Measurements from ENCODE around the gene SAMM50.
A peak's percentile ranks its signal among the peaks of the same experiment; 100 is the strongest.

The SAMM50 gene

GRCh38 chr22:43983808-43984207 is 28.6 kb downstream of the SAMM50 start:
- H3K27me3 Mint-ChIP-seq: no peaks in the 10 kb centered on the region
- H3K4me3 Mint-ChIP-seq: no peak overlapping the region
- H3K4me1 Mint-ChIP-seq (ENCODE audit: low read depth): no peaks in the 10 kb centered on the region
- H3K27ac Mint-ChIP-seq: no peak overlapping the region
- H3K36me3 Mint-ChIP-seq: peaks cover 2% of the 10 kb centered on the region
- H3K9me3 Mint-ChIP-seq (ENCODE audit: low read depth): no peaks in the 10 kb centered on the region

DNA sequence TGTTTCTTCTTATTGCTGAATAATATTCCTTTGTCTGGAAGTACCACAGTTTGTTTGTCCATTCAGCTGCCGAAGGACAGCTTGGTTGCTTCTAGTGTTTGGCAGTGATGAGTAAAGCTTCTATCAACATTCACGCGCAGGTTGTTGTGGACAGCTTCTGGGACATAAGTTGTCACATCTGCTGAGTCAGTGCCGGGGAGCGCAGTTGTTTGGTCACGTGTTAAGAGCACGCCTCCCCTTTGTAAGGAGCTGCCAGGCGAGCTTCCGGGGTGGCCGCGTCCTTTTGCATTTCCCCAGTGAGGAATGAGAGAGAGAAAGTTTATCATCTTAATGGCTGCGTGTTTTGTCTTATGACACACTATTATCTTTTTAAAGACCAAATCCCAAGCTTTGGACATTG is 30.3 kb downstream of the SAMM50 start:
- Mint-ChIP-seq H3K27ac (no peak overlapping the region), H3K36me3 (peaks cover 2% of the 10 kb centered on the region), H3K27me3 (no peaks in the 10 kb centered on the region), H3K4me1 (ENCODE audit: low read depth) (no peaks in the 10 kb centered on the region), H3K9me3 (ENCODE audit: low read depth) (no peaks in the 10 kb centered on the region), H3K4me3 (no peak overlapping the region)

DNA sequence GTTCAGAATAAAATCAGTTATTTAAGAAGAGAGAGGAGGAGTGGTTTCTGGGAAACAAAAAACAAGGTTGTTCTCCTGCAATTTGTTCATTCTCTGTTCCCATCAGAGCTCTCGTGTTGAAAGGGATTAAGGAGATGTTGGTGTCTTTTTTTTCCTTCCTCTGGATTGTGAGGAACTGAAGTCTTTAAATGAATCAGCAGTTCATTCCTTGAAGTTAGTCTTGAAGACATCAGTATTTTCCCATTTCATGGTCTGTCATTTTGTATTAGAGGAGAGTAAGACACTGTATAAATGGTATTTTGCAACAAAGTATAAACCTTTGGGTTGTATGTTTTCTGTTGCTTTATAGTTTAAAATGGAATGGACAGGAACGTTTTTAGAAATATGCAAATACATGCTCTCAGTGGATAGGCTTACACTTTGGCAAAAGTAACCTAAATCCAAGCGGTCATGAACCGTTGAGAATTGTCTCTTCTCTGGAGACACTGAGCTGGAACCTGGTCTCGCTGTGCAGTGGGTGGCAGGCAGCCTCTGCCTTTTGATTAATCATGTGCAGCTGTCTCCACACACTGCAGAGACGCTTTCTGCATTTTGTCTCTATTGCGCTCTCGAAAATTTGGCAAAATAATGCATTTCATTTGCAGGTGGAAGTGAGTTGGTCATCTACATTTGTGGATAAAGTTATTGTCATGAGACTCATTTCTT is 33.0 kb downstream of the SAMM50 start:
- peaks cover 2% of the 10 kb centered on the region for H3K36me3 Mint-ChIP-seq
- peaks cover 3% of the 10 kb centered on the region for H3K4me1 Mint-ChIP-seq (ENCODE audit: low read depth)
- H3K9me3 Mint-ChIP-seq (ENCODE audit: low read depth): no peaks in the 10 kb centered on the region
- H3K27ac Mint-ChIP-seq: no peak overlapping the region
- no peak overlapping the region for H3K4me3 Mint-ChIP-seq
- H3K27me3 Mint-ChIP-seq: no peaks in the 10 kb centered on the region

- Mint-ChIP-seq H3K9me3 (ENCODE audit: low read depth) (no peaks in the 10 kb centered on the region), H3K27me3 (no peaks in the 10 kb centered on the region), H3K27ac (no peak overlapping the region), H3K4me1 (ENCODE audit: low read depth) (peaks cover 3% of the 10 kb centered on the region), H3K36me3 (peaks cover 7% of the 10 kb centered on the region), H3K4me3 (no peak overlapping the region)
Measured at GRCh38 chr22:43988960-43989359, 33.7 kb downstream of the SAMM50 start.

GRCh38 chr22:43990044-43990443 is 34.8 kb downstream of the SAMM50 start:
- H3K9me3 Mint-ChIP-seq (ENCODE audit: low read depth): no peaks in the 10 kb centered on the region
- no peak overlapping the region for H3K27ac Mint-ChIP-seq
- peaks cover 11% of the 10 kb centered on the region for H3K4me1 Mint-ChIP-seq (ENCODE audit: low read depth)
- peaks cover 9% of the 10 kb centered on the region for H3K36me3 Mint-ChIP-seq
- no peaks in the 10 kb centered on the region for H3K27me3 Mint-ChIP-seq
- no peak overlapping the region for H3K4me3 Mint-ChIP-seq

DNA sequence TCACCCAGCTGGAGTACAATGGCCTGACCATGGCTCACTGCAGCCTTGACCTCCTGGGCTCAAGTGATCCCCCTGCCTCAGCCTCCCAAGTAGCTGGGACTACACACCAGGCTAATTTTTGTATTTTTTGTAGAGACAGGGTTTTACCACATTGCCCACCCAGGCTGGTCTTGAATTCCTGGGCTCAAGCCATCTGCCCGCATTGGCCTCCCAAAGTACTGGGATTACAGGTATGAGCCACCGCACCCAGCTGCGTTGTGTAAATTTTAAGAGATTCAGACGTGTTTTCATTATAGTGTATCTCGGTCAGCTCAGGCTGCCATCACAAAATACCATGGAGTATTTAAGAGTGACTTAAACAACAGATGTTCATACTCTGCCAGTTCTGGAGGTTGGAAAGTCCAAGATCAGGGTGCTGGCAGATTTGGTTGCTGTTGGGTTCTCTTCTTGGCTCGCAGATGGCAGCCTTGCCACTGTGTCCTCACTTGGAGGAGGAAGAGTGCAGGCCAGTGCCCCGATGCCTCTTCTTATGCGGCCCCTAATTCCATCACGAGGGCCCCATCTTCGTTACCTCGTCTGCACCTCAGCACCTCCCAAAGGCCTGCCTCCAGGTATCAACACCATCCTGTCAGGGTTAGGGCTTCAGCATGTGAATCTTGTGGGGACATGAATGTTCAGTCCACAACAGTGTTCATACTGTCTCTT is 36.2 kb downstream of the SAMM50 start:
- no peaks in the 10 kb centered on the region for H3K9me3 Mint-ChIP-seq (ENCODE audit: low read depth)
- no peak overlapping the region for H3K27ac Mint-ChIP-seq
- H3K4me3 Mint-ChIP-seq: no peak overlapping the region
- peaks cover 19% of the 10 kb centered on the region for H3K4me1 Mint-ChIP-seq (ENCODE audit: low read depth)
- no peaks in the 10 kb centered on the region for H3K27me3 Mint-ChIP-seq
- peaks cover 9% of the 10 kb centered on the region for H3K36me3 Mint-ChIP-seq

DNA sequence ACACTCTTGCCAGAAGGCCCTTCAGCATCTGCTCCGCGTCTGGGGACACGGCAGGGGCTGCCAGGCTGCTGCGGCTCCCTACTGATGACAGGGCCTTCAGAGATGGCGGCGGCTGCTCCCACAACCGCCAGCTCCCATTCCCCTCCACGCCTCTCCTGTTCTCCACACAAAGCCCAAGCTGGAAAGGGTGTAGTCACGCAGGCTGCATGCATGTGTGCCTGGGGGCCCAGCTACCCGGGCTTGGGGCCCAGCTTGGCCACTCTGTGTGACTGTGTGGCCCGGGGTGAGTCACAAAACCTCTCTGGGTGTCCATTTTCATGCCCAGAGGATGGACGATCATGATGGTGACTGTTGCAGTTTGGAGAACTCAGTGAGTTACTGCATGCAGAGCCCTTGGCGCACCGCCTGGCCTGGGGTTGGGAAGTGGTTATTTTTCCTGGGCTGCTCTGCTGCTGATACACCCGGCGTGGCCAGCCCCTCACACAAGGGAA is 37.1 kb downstream of the SAMM50 start:
- H3K27ac Mint-ChIP-seq: no peak overlapping the region
- peaks cover 9% of the 10 kb centered on the region for H3K36me3 Mint-ChIP-seq
- no peaks in the 10 kb centered on the region for H3K9me3 Mint-ChIP-seq (ENCODE audit: low read depth)
- H3K4me1 Mint-ChIP-seq (ENCODE audit: low read depth): peaks cover 26% of the 10 kb centered on the region
- no peaks in the 10 kb centered on the region for H3K27me3 Mint-ChIP-seq
- H3K4me3 Mint-ChIP-seq: no peak overlapping the region

GRCh38 chr22:43993072-43993760 is 38.0 kb downstream of the SAMM50 start:
- H3K27ac Mint-ChIP-seq: peak overlapping the region; percentile 41
- H3K4me1 Mint-ChIP-seq (ENCODE audit: low read depth): peaks cover 29% of the 10 kb centered on the region
- no peak overlapping the region for H3K4me3 Mint-ChIP-seq
- no peaks in the 10 kb centered on the region for H3K9me3 Mint-ChIP-seq (ENCODE audit: low read depth)
- H3K27me3 Mint-ChIP-seq: no peaks in the 10 kb centered on the region
- peaks cover 8% of the 10 kb centered on the region for H3K36me3 Mint-ChIP-seq

GRCh38 chr22:43994006-43994405 is 38.8 kb downstream of the SAMM50 start:
- H3K4me1 Mint-ChIP-seq (ENCODE audit: low read depth): peaks cover 29% of the 10 kb centered on the region
- H3K27me3 Mint-ChIP-seq: no peaks in the 10 kb centered on the region
- peaks cover 9% of the 10 kb centered on the region for H3K36me3 Mint-ChIP-seq
- no peak overlapping the region for H3K27ac Mint-ChIP-seq
- no peak overlapping the region for H3K4me3 Mint-ChIP-seq
- no peaks in the 10 kb centered on the region for H3K9me3 Mint-ChIP-seq (ENCODE audit: low read depth)

DNA sequence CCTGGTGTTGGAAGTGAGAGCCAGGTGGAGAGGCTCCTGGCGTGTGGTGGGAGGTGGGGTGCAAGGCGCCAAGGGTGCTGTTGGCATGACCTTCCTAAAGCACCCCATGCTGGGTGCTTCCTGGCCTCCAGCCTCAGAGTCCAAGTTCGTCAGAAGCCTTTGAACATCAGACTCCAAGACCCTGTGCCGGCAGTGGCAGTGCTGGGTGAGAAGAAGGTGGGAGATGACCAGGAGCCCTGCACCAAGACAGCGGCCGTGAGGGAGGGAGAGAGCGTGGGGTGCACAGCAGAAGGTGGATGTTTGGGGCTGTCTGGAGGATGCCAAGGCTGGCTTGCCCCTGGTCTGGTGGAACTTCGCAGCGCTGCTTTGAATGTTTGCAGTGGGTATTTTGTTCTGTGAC is 39.2 kb downstream of the SAMM50 start:
- Mint-ChIP-seq H3K4me3 (no peak overlapping the region), H3K27ac (peak overlapping the region; percentile 77), H3K36me3 (peaks cover 10% of the 10 kb centered on the region)

DNA sequence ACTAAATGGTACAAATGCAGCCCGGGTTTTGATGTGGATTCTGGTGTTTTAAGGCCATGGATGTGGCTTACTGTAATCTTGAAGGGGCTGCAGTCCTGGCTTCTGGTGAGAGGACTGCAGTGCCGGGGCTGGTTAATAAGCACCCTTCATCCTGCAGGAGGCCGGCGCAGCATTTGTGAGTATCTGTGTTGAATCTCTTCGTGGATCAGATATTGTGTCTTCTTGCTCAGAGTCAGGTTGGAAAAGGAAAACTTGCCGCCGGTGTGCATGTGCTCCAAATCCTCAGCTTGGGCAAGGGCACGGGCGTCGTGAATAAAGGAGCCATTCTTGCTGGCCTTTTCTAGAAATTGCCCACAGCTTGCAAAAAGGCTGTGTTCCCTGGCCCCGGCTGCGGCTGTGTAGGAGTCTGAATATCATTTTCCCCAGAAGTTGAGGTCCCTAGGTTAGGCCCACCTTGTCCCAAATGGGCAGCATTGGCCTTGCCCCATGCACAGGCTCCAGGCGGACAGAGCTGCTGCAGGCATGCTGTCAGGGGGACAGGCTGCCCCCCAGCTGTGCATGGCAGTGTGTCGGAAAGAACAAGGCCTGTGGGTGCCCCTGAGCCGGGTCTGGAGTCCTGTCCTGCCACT is 39.9 kb downstream of the SAMM50 start:
- Mint-ChIP-seq H3K27ac (peak overlapping the region; percentile 69), H3K9me3 (ENCODE audit: low read depth) (no peaks in the 10 kb centered on the region), H3K4me1 (ENCODE audit: low read depth) (peaks cover 29% of the 10 kb centered on the region), H3K27me3 (no peaks in the 10 kb centered on the region), H3K4me3 (peak overlapping the region; percentile 89), H3K36me3 (peaks cover 10% of the 10 kb centered on the region)

More for the DNA sequence above, 39.2 kb downstream of the SAMM50 start:
- no peaks in the 10 kb centered on the region for H3K27me3 Mint-ChIP-seq
- peaks cover 29% of the 10 kb centered on the region for H3K4me1 Mint-ChIP-seq (ENCODE audit: low read depth)
- no peaks in the 10 kb centered on the region for H3K9me3 Mint-ChIP-seq (ENCODE audit: low read depth)

- Mint-ChIP-seq H3K36me3 (peaks cover 12% of the 10 kb centered on the region), H3K27ac (peak overlapping the region; percentile 92), H3K9me3 (ENCODE audit: low read depth) (no peaks in the 10 kb centered on the region), H3K4me3 (peak overlapping the region; percentile 89), H3K27me3 (no peaks in the 10 kb centered on the region), H3K4me1 (ENCODE audit: low read depth) (peaks cover 29% of the 10 kb centered on the region)
Measured at GRCh38 chr22:43995798-43996169, 40.5 kb downstream of the SAMM50 start.

- Mint-ChIP-seq H3K9me3 (ENCODE audit: low read depth) (no peaks in the 10 kb centered on the region), H3K4me1 (ENCODE audit: low read depth) (peaks cover 29% of the 10 kb centered on the region), H3K27ac (peak overlapping the region; percentile 92)
Measured at GRCh38 chr22:43996170-43996980, 41.1 kb downstream of the SAMM50 start.

DNA sequence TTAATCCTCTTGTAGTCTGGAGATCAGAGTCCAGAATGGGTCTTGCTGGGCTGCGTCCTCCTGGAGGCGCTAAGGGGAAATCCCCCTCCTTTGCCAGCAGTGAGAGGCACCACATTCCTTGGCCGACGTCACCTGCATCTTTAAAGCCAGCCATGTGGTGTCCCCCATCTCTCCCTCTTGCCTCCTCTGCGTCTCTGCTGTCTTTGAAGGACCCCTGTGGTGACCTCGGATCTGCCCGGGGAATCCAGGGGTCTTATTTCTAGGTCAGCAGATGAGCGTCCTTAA is 41.7 kb downstream of the SAMM50 start:
- Mint-ChIP-seq H3K4me1 (ENCODE audit: low read depth) (peaks cover 29% of the 10 kb centered on the region), H3K27ac (peak overlapping the region; percentile 92), H3K4me3 (peak overlapping the region; percentile 89), H3K27me3 (no peaks in the 10 kb centered on the region), H3K36me3 (peaks cover 12% of the 10 kb centered on the region), H3K9me3 (ENCODE audit: low read depth) (no peaks in the 10 kb centered on the region)

More at GRCh38 chr22:43996170-43996980, 41.1 kb downstream of the SAMM50 start:
- Mint-ChIP-seq H3K36me3 (peaks cover 12% of the 10 kb centered on the region), H3K27me3 (no peaks in the 10 kb centered on the region), H3K4me3 (peak overlapping the region; percentile 89)
